ENCODE results near the gene SEMA4G. TPM values are rescaled to one million over a fixed set of nuclear protein-coding genes. Genes with fewer than 3 reads are reported as not detected.

The SEMA4G gene
- total and polyA plus RNA-seq, 2 of the 8 experiments (the other 6 are each of a cell fraction or from before 2014, with no cell fraction given), result 7.1 to 18.2 TPM

- H2BK12ac ChIP-seq (ENCODE audit: low read depth, low read length), result peak overlapping the region; percentile 98
- peak overlapping the region; percentile 32; the same call in 1 of the 2 replicates for H3K27ac ChIP-seq (ENCODE audit: low read depth, low read length)
- H4K8ac ChIP-seq (ENCODE audit: extremely low read depth, insufficient read depth, low read length), result peak overlapping the region; percentile 82
- H3K56ac ChIP-seq (replicated peaks; ENCODE audit: insufficient read length, low read depth, low read length), result peak overlapping the region; percentile 71
- DNase-seq (ENCODE audit: low read depth in 1 of 2, low spot score in 2 of 2) (peak in 1 of 2 experiments; percentile 80), FAIRE-seq (no peak)
- H3K4me2 ChIP-seq (ENCODE audit: insufficient read depth in 1 of 2, low read depth in 2 of 2, low read length in 2 of 2), result peak overlapping the region; percentile 93 to 99
- no peak overlapping the region for H2AFZ ChIP-seq (ENCODE audit: low read length)
- no peaks in the 10 kb centered on the region for H3K9me3 ChIP-seq (ENCODE audit: insufficient read depth in 2 of 2, low read depth in 1 of 2, low read length in 1 of 2)
- H3K4me1 ChIP-seq (replicated peaks in 1 of 4; ENCODE audit: control insufficient read depth in 3 of 4, insufficient read depth in 4 of 4, low read length in 3 of 4), result peaks cover 4 to 24% (median 14%) of the 10 kb centered on the region in 4 experiments
- H2BK120ac ChIP-seq (replicated peaks; ENCODE audit: low read depth, low read length), result peak overlapping the region; percentile 7
- peak overlapping the region; percentile 98; the same call in 1 of the 2 replicates for H2BK15ac ChIP-seq (ENCODE audit: low read length)
- H3K79me1 ChIP-seq (ENCODE audit: low read depth, low read length), result peaks cover 3% of the 10 kb centered on the region
- H3K9ac ChIP-seq (replicated peaks in 1 of 4; ENCODE audit: extremely low read depth in 1 of 4, low read depth in 3 of 4, low read length in 3 of 4), result peak overlapping the region in 3 of 4 experiments; percentile 13 to 88 (median 31); a peak in 5 of 7 replicates
- peak overlapping the region; percentile 93 for H3K18ac ChIP-seq (ENCODE audit: extremely low read depth, low read length)
- peak overlapping the region; percentile 98 for H2BK5ac ChIP-seq (ENCODE audit: low read depth, low read length)
- peak overlapping the region; percentile 75 to 90 (median 76) for H3K4me3 ChIP-seq (ENCODE audit: extremely low read depth in 1 of 4, insufficient read depth in 2 of 4, low read depth in 3 of 4, low read length in 4 of 4)
- peaks cover 9 to 22% (median 13%) of the 10 kb centered on the region in 4 experiments; a peak in 7 of 8 replicates for H3K36me3 ChIP-seq (ENCODE audit: control insufficient read depth in 2 of 4, insufficient read depth in 4 of 4, low read length in 3 of 4)
- H2BK20ac ChIP-seq (ENCODE audit: low read length), result peak overlapping the region; percentile 80; the same call in 1 of the 2 replicates
- peaks cover 0 to 10% of the 10 kb centered on the region in 2 experiments for H4K20me1 ChIP-seq (replicated peaks in 1 of 2; ENCODE audit: control insufficient read depth in 1 of 2, insufficient read depth in 2 of 2, low read length in 2 of 2)
- H3K14ac ChIP-seq (ENCODE audit: insufficient read length), result no peak overlapping the region
- H3K27me3 ChIP-seq (replicated peaks in 1 of 4; ENCODE audit: control insufficient read depth in 3 of 4, extremely low read depth in 1 of 4, insufficient read depth in 3 of 4, low read length in 3 of 4), result no peaks in the 10 kb centered on the region
- peak overlapping the region; percentile 75 for H4K5ac ChIP-seq (ENCODE audit: insufficient read length, low read depth, low read length)
- POLR2A ChIA-PET (ENCODE audit: partially characterized antibody), result interaction anchor here (0.7 to 12.6 kb wide), 6 partner anchors 10 to 45 kb away, joined by 3 to 143 read pairs (median 20); partner anchors contain the start of genes MRPL43, PDZD7, SFXN3 and TWNK
- peak overlapping the region; percentile 99 for H3K4ac ChIP-seq (replicated peaks; ENCODE audit: insufficient read length, low read depth, low read length)
- H4K91ac ChIP-seq (replicated peaks; ENCODE audit: insufficient read length, low read length), result peak overlapping the region; percentile 97
- peaks cover 0 to 33% of the 10 kb centered on the region in 2 experiments; a peak in 2 of 4 replicates for H3K79me2 ChIP-seq (ENCODE audit: control insufficient read depth in 1 of 2, insufficient read depth in 2 of 2, low read length in 2 of 2)
- 14% methylated on average over 23 of the region's 25 CpGs; no CpG with 5 or more reads in 1 of the 2 experiments for WGBS, 2 experiments (ENCODE audit: extremely low coverage in 1 of 2, insufficient coverage in 1 of 2, insufficient read length in 1 of 2, insufficient replicate concordance in 2 of 2, low coverage in 1 of 2, low lambda C conversion rate in 2 of 2, missing lambda C conversion rate in 1 of 2)
- H3K23me2 ChIP-seq (ENCODE audit: low read depth, low read length), result peaks cover 17% of the 10 kb centered on the region
- CTCF ChIA-PET (ENCODE audit: partially characterized antibody), result interaction anchor here (0.6 to 26.8 kb wide), 25 partner anchors 9 to 766 kb away, joined by 3 to 464 read pairs (median 4); partner anchors contain the start of genes MRPL43, PDZD7, SEMA4G and SFXN3
- no peak overlapping the region for H3K23ac ChIP-seq (ENCODE audit: insufficient read length)
- peak overlapping the region; percentile 76 for H2AK5ac ChIP-seq (ENCODE audit: low read depth, low read length)
- 0 out of 2 replicates have a peak, but pooled peaks have one; percentile 44 for TF ChIP-seq RXRA (IDR thresholded peaks at IDR 0.05; ENCODE audit: insufficient read depth, low read depth, low read length)
- TF ChIP-seq TBP (IDR thresholded peaks at IDR 0.05; ENCODE audit: low read depth, low read length), result no peak
- TF ChIP-seq HDAC6 (IDR thresholded peaks at IDR 0.05; ENCODE audit: low read depth, low read length), result no peak
- no peak for TF ChIP-seq CHD2 (IDR thresholded peaks at IDR 0.05; ENCODE audit: low read length)
- TF ChIP-seq USF2 (IDR thresholded peaks at IDR 0.05; ENCODE audit: low read length), result no peak
- TF ChIP-seq JUN (IDR thresholded peaks at IDR 0.05; ENCODE audit: low read depth, low read length), result no peak
- no peak for TF ChIP-seq POU5F1 (IDR thresholded peaks at IDR 0.05; ENCODE audit: low read depth, low read length)
- TF ChIP-seq RAD21 (IDR thresholded peaks at IDR 0.05 in 1 of 2, conservative IDR thresholded peaks at IDR 0.05 in 1 of 2; ENCODE audit: low read depth in 2 of 2, low read length in 2 of 2), result no peak
- TF ChIP-seq TCF12 (IDR thresholded peaks at IDR 0.05; ENCODE audit: low read depth, low read length), result peak; percentile 68; the same call in 1 of the 2 replicates
Measured at GRCh38 chr10:100998183-100998990, 29.1 kb downstream of the SEMA4G start.

Data from H1 (cell line).